ENCODE measurements around the gene CEP104.

Gene CEP104

GRCh38 chr1:3868464-3869006 is 11.5 kb upstream of the CEP104 start:
- no peak for DNase-seq (ENCODE audit: low read depth, low spot score)

DNA sequence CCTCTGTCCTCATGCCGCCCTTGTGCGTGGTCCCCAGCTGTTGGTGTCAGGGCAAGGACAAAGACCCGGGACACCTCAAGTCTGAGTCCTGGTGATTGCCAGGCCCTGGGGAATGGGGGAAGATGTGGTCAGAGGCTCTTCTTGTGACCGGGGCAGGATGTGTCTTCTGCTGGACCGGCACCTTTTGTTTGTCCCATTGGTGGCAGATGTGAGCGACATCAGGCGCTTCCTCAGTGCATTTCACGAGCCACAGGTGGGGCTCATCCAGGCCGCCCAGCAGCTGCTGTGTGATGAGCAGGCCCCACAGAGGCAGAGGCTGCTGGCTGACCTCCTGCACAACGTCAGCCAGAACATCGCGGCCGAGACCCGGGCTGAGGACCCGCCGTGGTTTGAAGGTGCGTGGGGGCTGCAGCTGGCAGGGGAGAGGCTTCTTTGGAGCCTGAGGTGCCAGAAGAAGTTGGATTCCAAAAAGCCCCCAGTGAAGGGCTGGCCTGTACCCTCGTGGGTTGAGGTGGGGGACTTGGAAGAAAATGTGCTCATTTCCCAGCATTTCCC is 8.7 kb upstream of the CEP104 start:
- no peak for DNase-seq (ENCODE audit: low read depth, low spot score)

- no peak for DNase-seq (ENCODE audit: low read depth, low spot score)
Measured at GRCh38 chr1:3864884-3865283, 7.9 kb upstream of the CEP104 start.

DNA sequence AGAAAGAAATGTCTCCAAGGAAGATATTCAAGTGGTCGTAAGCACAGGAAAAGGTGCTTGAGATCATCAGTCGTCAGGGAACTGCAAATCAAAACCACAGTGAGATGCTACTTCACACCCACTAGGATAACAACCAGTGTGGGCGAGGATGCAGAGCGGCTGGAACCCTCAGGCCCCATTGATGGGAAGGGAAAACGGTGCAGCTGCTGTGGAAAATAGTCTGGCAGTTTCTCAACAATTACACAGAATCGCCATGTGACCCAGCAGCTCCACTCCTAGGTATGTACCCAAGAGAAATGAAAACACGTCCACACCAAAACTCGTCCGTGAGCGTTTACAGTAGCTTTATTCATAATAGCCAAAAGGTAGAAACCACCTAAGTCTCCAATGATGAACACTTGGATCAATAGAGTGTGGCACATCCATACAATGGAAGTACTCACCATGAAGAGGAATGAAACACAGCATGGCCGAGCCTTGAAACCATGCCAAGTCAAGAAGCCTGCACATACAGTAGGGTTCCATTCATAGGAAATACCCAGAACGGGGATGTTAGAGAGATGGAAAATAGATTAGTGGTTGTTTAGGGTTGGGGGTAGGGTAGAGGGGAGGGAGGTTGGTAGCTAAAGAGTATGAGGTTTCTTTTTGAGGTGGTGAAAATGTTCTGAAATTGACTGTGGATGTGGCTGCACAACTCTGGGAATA is 6.4 kb upstream of the CEP104 start:
- no peak for DNase-seq (ENCODE audit: low read depth, low spot score)

- DNase-seq (ENCODE audit: low read depth, low spot score) = no peak
Measured at GRCh38 chr1:3858231-3858981, 1.4 kb upstream of the CEP104 start.

- no peak for DNase-seq (ENCODE audit: low read depth, low spot score)
Measured at GRCh38 chr1:3857791-3858129, 749 bp upstream of the CEP104 start.

- no peak for DNase-seq (ENCODE audit: low read depth, low spot score)
Measured at GRCh38 chr1:3852711-3853485, 4.1 kb downstream of the CEP104 start.

- DNase-seq (ENCODE audit: low read depth, low spot score) = no peak
Measured at GRCh38 chr1:3852091-3852490, 4.9 kb downstream of the CEP104 start.

GRCh38 chr1:3851292-3851691 is 5.7 kb downstream of the CEP104 start:
- no peak for DNase-seq (ENCODE audit: low read depth, low spot score)

- no peak for DNase-seq (ENCODE audit: low read depth, low spot score)
Measured at GRCh38 chr1:3850857-3851256, 6.2 kb downstream of the CEP104 start.

DNA sequence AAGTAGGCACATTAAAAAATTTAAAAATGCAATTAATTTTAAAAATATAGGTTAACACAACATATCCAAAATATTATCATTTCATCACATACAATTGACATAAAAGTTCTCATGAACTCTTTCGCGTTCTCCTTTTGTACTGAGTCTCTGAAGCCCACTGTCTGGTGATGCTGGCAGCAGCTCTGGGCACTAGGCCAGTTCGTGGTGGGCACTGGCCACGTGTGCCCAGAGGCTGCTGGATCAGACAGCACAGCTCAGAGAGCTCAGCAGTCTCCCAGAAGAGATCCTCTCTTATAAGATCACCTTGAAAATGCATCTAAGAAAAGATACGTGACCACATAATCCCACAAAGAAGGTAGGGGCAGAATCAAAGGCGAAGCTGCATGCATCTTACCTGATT is 9.9 kb downstream of the CEP104 start:
- DNase-seq (ENCODE audit: low read depth, low spot score) = no peak

- DNase-seq (ENCODE audit: low read depth, low spot score) = no peak
Measured at GRCh38 chr1:3846541-3846940, 10.5 kb downstream of the CEP104 start.

GRCh38 chr1:3842912-3843311 is 14.1 kb downstream of the CEP104 start:
- DNase-seq (ENCODE audit: low read depth, low spot score) = no peak

GRCh38 chr1:3841491-3841890 is 15.5 kb downstream of the CEP104 start:
- no peak for DNase-seq (ENCODE audit: low read depth, low spot score)

DNA sequence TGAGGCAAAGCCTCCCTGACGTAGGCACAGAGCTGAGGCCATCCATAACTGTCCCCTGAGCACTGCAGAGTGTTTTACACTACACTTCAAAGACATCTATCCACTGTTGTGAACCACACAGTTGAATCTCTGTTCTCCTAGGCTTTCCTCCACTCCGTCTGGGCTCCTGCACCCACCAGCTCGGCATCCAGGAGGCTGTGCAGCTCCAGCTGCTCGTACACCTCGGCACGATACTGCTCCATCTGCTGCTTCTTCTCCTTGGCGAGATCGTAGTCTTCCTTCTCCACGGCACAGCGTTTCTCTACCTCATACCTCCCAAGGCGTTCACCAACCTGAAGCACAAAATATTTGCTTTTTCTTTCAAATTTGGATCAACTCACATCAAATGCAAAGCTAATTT is 18.2 kb downstream of the CEP104 start:
- DNase-seq (ENCODE audit: low read depth, low spot score) = no peak

DNA sequence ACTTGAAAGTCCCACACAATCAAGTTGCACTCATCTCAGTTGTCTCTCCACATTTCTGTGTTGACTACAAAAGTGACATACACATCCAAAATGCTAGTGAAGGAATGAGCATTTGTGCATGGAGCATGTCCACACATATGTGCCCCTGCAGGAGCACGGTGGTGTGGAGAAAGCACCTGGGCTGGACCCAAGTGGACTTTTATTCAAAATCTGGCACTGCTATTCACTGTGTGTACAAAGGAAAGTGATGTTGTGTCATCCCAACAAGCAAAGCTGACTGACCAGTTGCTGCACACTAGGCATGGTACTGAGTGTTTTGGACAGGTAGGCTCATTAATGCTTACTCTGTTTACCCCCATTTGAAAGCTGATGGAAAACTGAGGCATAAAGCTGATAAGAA is 19.3 kb downstream of the CEP104 start:
- DNase-seq (ENCODE audit: low read depth, low spot score) = no peak

DNA sequence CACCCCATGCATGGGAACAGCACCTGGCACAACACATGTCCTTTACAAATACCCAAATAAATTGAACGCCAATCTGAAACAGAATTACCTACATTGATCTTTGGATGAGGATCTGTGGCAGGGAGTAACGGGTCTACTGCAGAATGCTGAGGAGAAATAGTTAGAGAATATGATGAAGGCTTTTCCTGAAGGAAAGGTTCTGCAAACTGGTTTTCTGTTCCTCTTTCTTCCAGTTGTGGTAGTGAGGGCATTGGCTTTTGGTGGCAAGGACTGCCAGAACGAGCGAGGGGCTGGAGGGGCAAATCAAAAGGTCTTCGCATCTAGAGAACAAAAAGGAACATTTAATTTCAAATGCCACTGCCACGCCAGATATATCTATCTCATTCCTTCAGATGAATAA is 19.8 kb downstream of the CEP104 start:
- DNase-seq (ENCODE audit: low read depth, low spot score) = no peak

DNA sequence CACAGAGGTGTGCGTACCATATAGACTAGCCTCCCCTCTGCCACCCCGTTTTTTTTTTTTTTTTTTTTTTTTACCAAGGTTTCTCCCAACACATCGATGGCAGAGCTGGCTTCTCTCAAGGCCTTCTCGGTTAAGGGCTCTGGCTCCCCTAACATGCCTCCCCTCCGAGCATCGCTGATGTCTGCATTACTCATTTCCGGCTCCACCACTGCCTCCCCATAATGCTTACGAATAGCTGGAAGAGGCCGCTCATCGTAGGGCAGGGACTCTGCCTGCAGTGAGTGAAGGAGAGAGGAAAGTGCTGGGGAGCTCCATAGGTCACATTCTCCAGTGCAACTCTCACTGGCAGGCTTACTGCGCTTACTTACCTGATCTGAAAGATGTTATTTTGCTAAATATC is 20.6 kb downstream of the CEP104 start:
- DNase-seq (ENCODE audit: low read depth, low spot score) = no peak

DNA sequence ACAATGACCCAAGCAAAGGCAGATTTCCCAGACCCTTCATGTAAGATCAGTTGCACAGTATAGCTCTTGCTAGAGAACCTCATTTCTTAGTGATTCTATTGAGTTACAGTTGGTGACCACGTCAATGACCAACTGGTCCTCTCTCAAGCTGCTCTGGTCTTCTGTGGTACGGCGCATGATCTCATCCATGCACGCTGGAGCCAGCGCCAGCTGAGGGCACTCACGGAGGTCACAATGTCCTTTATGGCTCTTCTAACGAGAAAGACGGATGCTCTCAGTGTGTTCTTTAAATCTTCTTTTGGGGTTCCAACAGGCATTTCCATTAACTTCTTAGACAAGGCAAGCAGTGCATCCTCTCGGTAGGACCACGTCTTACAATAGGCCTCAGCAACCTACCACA is 22.3 kb downstream of the CEP104 start:
- DNase-seq (ENCODE audit: low read depth, low spot score) = no peak

DNA sequence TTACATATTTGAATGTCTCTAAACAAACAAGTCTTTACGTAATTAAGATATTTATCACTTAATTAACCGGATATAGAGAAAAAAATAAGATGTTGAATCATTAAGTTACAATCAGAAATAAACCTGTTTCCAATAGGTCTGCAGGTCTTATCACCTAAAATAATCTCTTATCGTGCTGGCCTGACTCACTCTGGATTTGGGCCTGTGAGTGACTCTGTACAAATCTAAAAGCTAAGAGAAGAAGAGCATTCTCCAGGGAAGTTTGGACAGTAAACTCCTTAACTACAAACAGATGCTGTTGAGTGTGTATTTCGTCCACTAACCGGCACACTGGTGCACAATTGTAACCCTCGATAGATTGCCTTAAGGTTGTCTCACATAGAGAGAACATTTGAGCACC is 25.3 kb downstream of the CEP104 start:
- DNase-seq (ENCODE audit: low read depth, low spot score) = no peak

GRCh38 chr1:3828391-3828790 is 28.6 kb downstream of the CEP104 start:
- no peak for DNase-seq (ENCODE audit: low read depth, low spot score)

DNA sequence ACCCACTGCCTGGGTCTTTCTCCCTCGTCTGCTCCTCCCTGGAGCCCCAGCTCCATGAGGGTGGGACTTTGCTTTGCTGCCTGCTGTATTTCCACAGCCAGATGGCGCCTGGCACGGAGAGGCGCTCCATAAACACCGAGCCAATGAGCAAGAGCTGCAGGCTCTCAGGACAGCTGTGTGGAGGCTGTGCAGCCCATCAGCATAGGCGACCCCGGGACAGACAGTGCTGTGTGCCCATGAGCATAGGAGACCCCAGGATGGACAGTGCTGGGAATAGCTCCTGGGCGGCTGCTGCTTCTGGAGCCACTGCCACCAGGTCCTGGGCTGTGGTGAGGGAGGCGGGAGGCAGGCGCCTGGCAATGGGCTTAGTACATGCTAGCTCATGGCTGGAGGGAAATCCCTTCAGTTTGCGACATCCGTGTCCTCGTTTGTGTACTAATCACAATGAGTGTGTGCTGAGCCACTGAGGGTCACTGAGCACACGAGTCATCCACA is 29.2 kb downstream of the CEP104 start:
- DNase-seq (ENCODE audit: low read depth, low spot score) = no peak

Data from activated CD4-positive, CD25-positive, alpha-beta regulatory T cell treated with anti-CD3 and anti-CD28 coated beads, Interleukin-2, amount 50 U/mL, for 16 hours (primary cell).